OCI-LY1 (cell line): Measurements from ENCODE around the gene SH3BGRL.

Experiments used
- H2AFZ ChIP-seq: fragments of 200-600 bp; sonication (generic), shearing (Covaris generic); 2 replicates; pipeline ENCODE4 v1.6.0; 2014; ENCODE audit warnings: antibody characterized with exemption, mild to moderate bottlenecking, low read length
- H3F3A ChIP-seq: fragments of 200-600 bp; sonication (generic), shearing (Covaris generic); 2 replicates; pipeline ENCODE4 v1.6.0; 2014; ENCODE audit warnings: mild to moderate bottlenecking, antibody characterized with exemption, low read length, moderate library complexity; ENCODE audit not compliant: insufficient read depth
- H3K27ac ChIP-seq: fragments of 200-600 bp; sonication (generic); 2 replicates; pipeline ENCODE4 v1.5.1; 2014; ENCODE audit warnings: low read length, mixed run types, mild to moderate bottlenecking, low read depth; ENCODE audit not compliant: poor library complexity, severe bottlenecking
- H3K27me3 ChIP-seq: fragments of 200-600 bp; sonication (generic); 2 replicates; pipeline ENCODE4 v1.6.0; 2014; ENCODE audit warnings: antibody characterized with exemption, mild to moderate bottlenecking, low read length, moderate library complexity; ENCODE audit not compliant: insufficient read depth
- H3K36me3 ChIP-seq: fragments of 200-600 bp; sonication (generic); 2 replicates; pipeline ENCODE4 v1.6.1; 2014; ENCODE audit warnings: mild to moderate bottlenecking, antibody characterized with exemption, low read length, moderate library complexity, mixed read lengths; ENCODE audit not compliant: insufficient read depth
- H3K4me1 ChIP-seq: fragments of 200-600 bp; sonication (generic); 2 replicates; pipeline ENCODE4 v1.5.1; 2014; ENCODE audit warnings: mild to moderate bottlenecking, low read length, moderate library complexity; ENCODE audit not compliant: insufficient read depth, severe bottlenecking
- H3K4me2 ChIP-seq: fragments of 200-600 bp; sonication (generic), shearing (Covaris generic); 2 replicates; pipeline ENCODE4 v1.6.1; 2014; ENCODE audit warnings: low read length
- H3K4me3 ChIP-seq: fragments of 200-600 bp; sonication (generic); 2 replicates; pipeline ENCODE4 v1.5.1; 2014; ENCODE audit warnings: low read length, low read depth, mild to moderate bottlenecking, mixed read lengths; ENCODE audit not compliant: poor library complexity, severe bottlenecking
- H3K79me2 ChIP-seq: fragments of 200-600 bp; shearing (Covaris generic); 2 replicates; pipeline ENCODE4 v1.6.1; 2016; ENCODE audit warnings: mixed run types, low read length, mixed read lengths; ENCODE audit not compliant: insufficient read depth
- H3K9ac ChIP-seq: fragments of 200-600 bp; sonication (generic), shearing (Covaris generic); 2 replicates; pipeline ENCODE4 v1.6.1; 2014; ENCODE audit warnings: mild to moderate bottlenecking, low read length, mixed read lengths
- H3K9me2 ChIP-seq: fragments of 200-600 bp; sonication (generic), shearing (Covaris generic); 2 replicates; pipeline ENCODE4 v1.6.1; 2014; ENCODE audit warnings: low read depth, mild to moderate bottlenecking, low read length, mixed read lengths
- H3K9me3 ChIP-seq: fragments of 200-600 bp; shearing (Covaris generic); 2 replicates; pipeline ENCODE4 v1.6.1; 2014; ENCODE audit warnings: low read length, mixed read lengths
- H4K20me1 ChIP-seq: fragments of 200-600 bp; sonication (generic), shearing (Covaris generic); 2 replicates; pipeline ENCODE4 v1.6.0; 2016; ENCODE audit warnings: mild to moderate bottlenecking, low read length; ENCODE audit not compliant: insufficient read depth
- CTCF ChIP-seq: fragments of 200-600 bp; sonication (generic), shearing (Covaris generic); IDR thresholded peaks from 2 replicates; pipeline ENCODE4 v1.5.1; 2017; ENCODE audit warnings: mild to moderate bottlenecking, antibody characterized with exemption, low read length, moderate library complexity, mixed read lengths
- EZH2 ChIP-seq: fragments of 200-600 bp; sonication (generic), shearing (Covaris generic); IDR thresholded peaks from 2 replicates; pipeline ENCODE4 v1.8.0; 2017; ENCODE audit warnings: borderline replicate concordance, mixed run types, mild to moderate bottlenecking, antibody characterized with exemption, low read length, moderate library complexity, mixed read lengths

Gene SH3BGRL

GRCh38 chrX:81261576-81261975 lies 59.7 kb downstream of the SH3BGRL start:
- TF ChIP-seq CTCF (no peak), EZH2 (no peak)
- Histone ChIP-seq H3K9me2 (no peaks in the 10 kb centered on the region), H2AFZ (no peak overlapping the region), H3K27ac (no peak overlapping the region), H3K36me3 (no peaks in the 10 kb centered on the region), H3K79me2 (no peaks in the 10 kb centered on the region), H3K9ac (no peak overlapping the region), H3K4me1 (no peaks in the 10 kb centered on the region), H3K4me3 (no peak overlapping the region), H3K27me3 (no peaks in the 10 kb centered on the region), H3K9me3 (no peaks in the 10 kb centered on the region), H3F3A (no peaks in the 10 kb centered on the region), H4K20me1 (no peaks in the 10 kb centered on the region), H3K4me2 (no peak overlapping the region)

- Histone ChIP-seq H4K20me1 (no peaks in the 10 kb centered on the region), H3K27ac (no peak overlapping the region)
Observed at GRCh38 chrX:81263059-81263458, 61.2 kb downstream of the SH3BGRL start.

GRCh38 chrX:81278616-81279015 lies 76.7 kb downstream of the SH3BGRL start:
- no peak overlapping the region for H3K4me2 ChIP-seq
- H4K20me1 ChIP-seq, result no peaks in the 10 kb centered on the region
- TF ChIP-seq CTCF, result no peak
- TF ChIP-seq EZH2, result no peak
- no peaks in the 10 kb centered on the region for H3K9me2 ChIP-seq
- no peaks in the 10 kb centered on the region for H3K4me1 ChIP-seq
- H3K9ac ChIP-seq, result no peak overlapping the region
- no peak overlapping the region for H2AFZ ChIP-seq
- H3K27me3 ChIP-seq, result no peaks in the 10 kb centered on the region
- no peak overlapping the region for H3K27ac ChIP-seq
- no peaks in the 10 kb centered on the region for H3K9me3 ChIP-seq
- H3K36me3 ChIP-seq, result peaks cover 30% of the 10 kb centered on the region
- no peaks in the 10 kb centered on the region for H3F3A ChIP-seq
- H3K4me3 ChIP-seq, result no peak overlapping the region
- no peaks in the 10 kb centered on the region for H3K79me2 ChIP-seq

More at GRCh38 chrX:81263059-81263458, 61.2 kb downstream of the SH3BGRL start:
- Histone ChIP-seq H3K4me3 (no peak overlapping the region), H3K27me3 (no peaks in the 10 kb centered on the region), H3K4me2 (no peak overlapping the region), H3F3A (no peaks in the 10 kb centered on the region), H3K9ac (no peak overlapping the region), H3K9me2 (no peaks in the 10 kb centered on the region), H2AFZ (no peak overlapping the region), H3K4me1 (no peaks in the 10 kb centered on the region), H3K9me3 (no peaks in the 10 kb centered on the region), H3K79me2 (no peaks in the 10 kb centered on the region), H3K36me3 (no peaks in the 10 kb centered on the region)
- TF ChIP-seq EZH2 (no peak), CTCF (no peak)
